GM19372 (cell line): ENCODE measurements around the gene NDUFS8.

Experiments
- ATAC-seq: cut with Tn5 transposase; IDR thresholded peaks from one replicate; pipeline ENCODE4 v1.9.1; 2021; ENCODE audit warnings: mild to moderate bottlenecking, low read depth, moderate library complexity; ENCODE audit not compliant: unreplicated experiment

Gene NDUFS8

GRCh38 chr11:68074584-68075352 is 44.3 kb downstream of the NDUFS8 start:
- no peak for ATAC-seq

- no peak for ATAC-seq
These were observed 46.0 kb downstream of the NDUFS8 start for GRCh38 chr11:68076371-68077042.

GRCh38 chr11:68077617-68078582 is 47.4 kb downstream of the NDUFS8 start:
- no peak for ATAC-seq

GRCh38 chr11:68080860-68081259 is 50.4 kb downstream of the NDUFS8 start:
- no peak for ATAC-seq

GRCh38 chr11:68081691-68082090 is 51.2 kb downstream of the NDUFS8 start:
- ATAC-seq: no peak

- no peak for ATAC-seq
These were observed 52.0 kb downstream of the NDUFS8 start for GRCh38 chr11:68082481-68082880.

- no peak for ATAC-seq
These were observed 53.0 kb downstream of the NDUFS8 start for GRCh38 chr11:68083517-68083916.
